Natural killer cell (primary cell): Measurements from ENCODE around the gene PUM1. TPM values are rescaled to one million over a fixed set of nuclear protein-coding genes. Genes with fewer than 3 reads are reported as not detected.
"Not testable (repeated sequence)": the region's sequence is repeated elsewhere in the genome, so short reads cannot be mapped to it uniquely, and the experiment has no call there.

Experiments
- ATAC-seq, 3 donors: fragments of 150-1000 bp in 2 of 3; fragments of 200-7000 bp in 1 of 3; cut with Tn5 transposase; 1 replicate in 1 of 3; 2 replicates in 2 of 3; pipeline ENCODE4 v1.10.0; 2021; ENCODE audit warnings: mild to moderate bottlenecking in 2 of 3, moderate library complexity in 2 of 3
- DNase-seq, 2 donors: peaks; one replicate each; pipeline versions ENCODE4 v3.0.0 to v3.0.0-alpha.2; 2013 to 2021; ENCODE audit warnings: mixed read lengths in 1 of 2
- H3K27ac ChIP-seq: one replicate; pipeline ENCODE4 v1.5.1; 2013; ENCODE audit warnings: mild to moderate bottlenecking, low read length
- H3K27me3 ChIP-seq: one replicate; pipeline ENCODE4 v1.6.1; 2013; ENCODE audit warnings: low read length; ENCODE audit not compliant: control insufficient read depth, insufficient read depth
- H3K36me3 ChIP-seq: one replicate; pipeline ENCODE4 v1.6.1; 2013; ENCODE audit warnings: low read length; ENCODE audit not compliant: control insufficient read depth, insufficient read depth
- H3K4me1 ChIP-seq: one replicate; pipeline ENCODE4 v1.6.1; 2013; ENCODE audit warnings: low read length; ENCODE audit not compliant: control insufficient read depth, insufficient read depth
- H3K4me3 ChIP-seq: one replicate; pipeline ENCODE4 v1.5.1; 2013; ENCODE audit warnings: low read length
- H3K9me3 ChIP-seq: one replicate; pipeline ENCODE4 v1.6.1; 2013; ENCODE audit warnings: low read length; ENCODE audit not compliant: control insufficient read depth, insufficient read depth
- H3K27ac Mint-ChIP-seq, 2 donors: one replicate each; pipeline ENCODE4 v1.8.0; 2022; ENCODE audit warnings: mild to moderate bottlenecking in 2 of 2, mixed read lengths in 2 of 2, moderate library complexity in 1 of 2
- H3K27me3 Mint-ChIP-seq, 2 donors: one replicate each; pipeline ENCODE4 v1.8.0; 2022; ENCODE audit warnings: low read depth in 2 of 2, mixed read lengths in 2 of 2
- H3K36me3 Mint-ChIP-seq: one replicate; pipeline ENCODE4 v1.8.0; 2022; ENCODE audit warnings: mixed read lengths
- H3K4me1 Mint-ChIP-seq, 2 donors: one replicate each; pipeline ENCODE4 v1.8.0; 2022; ENCODE audit warnings: mixed read lengths in 2 of 2
- H3K4me3 Mint-ChIP-seq: one replicate; pipeline ENCODE4 v1.8.0; 2022; ENCODE audit warnings: mild to moderate bottlenecking, moderate library complexity, mixed read lengths
- H3K9me3 Mint-ChIP-seq, 2 donors: one replicate each; pipeline ENCODE4 v1.8.0; 2022; ENCODE audit warnings: mixed read lengths in 2 of 2
- WGBS: methylation state at CpG from one replicate; pipeline ENCODE4 v1.1.7; 2013; ENCODE audit warnings: missing lambda C conversion rate; ENCODE audit not compliant: insufficient coverage; 5-methylcytosine and 5-hydroxymethylcytosine counted together
- intact Hi-C: fragments of 100-400 bp; cut with micrococcal nuclease; formaldehyde crosslinking; loops from one replicate; pipeline ENCODE4 v1.14.2; 2022
- total RNA-seq, 4 donors: library from RNA; stranded (reverse); fragments of 120-200 nt in 1 of 4; gene quantifications; one replicate each; pipeline versions ENCODE4 v1.2.3 to v1.2.4, GENCODE V29; 2013 to 2022
- TF ChIP-seq, protein P1 (sequence below): fragments of 200-600 bp; IDR thresholded peaks from one replicate; pipeline ENCODE4 v1.8.0; 2022; ENCODE audit warnings: antibody characterized with exemption

Gene PUM1
- total RNA-seq, 3 donors from 2014 or later (not counting 1 experiment from before 2014, with no cell fraction given), result 193 to 209 (median 202) TPM

DNA sequence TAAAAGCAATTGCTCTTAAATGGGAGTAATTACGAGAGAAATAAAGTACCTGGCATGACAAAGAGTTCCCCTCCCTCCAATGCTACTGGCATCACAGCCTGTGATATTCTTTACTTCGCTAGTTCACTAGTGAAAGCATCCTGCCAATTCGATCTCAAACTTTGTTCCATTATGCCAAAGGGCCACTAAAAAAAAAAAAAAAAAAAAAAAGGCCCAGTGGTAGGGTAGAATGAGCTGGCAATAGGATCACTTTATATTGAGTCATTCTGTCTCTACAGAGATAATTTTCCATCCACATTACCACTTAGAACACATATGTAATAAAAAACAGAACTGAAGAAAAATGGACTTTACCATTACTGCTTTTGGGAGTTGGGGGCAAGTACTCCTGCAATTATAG is 11.2 kb downstream of the PUM1 start:
- Mint-ChIP-seq H3K4me3 (peak overlapping the region; percentile 58), H3K36me3 (no peaks in the 10 kb centered on the region), H3K27me3 (no peaks in the 10 kb centered on the region), H3K4me1 (peaks cover 52 to 55% of the 10 kb centered on the region in 2 donors), H3K9me3 (no peaks in the 10 kb centered on the region), H3K27ac (peak overlapping the region; percentile 70 to 83)
- Histone ChIP-seq H3K36me3 (peaks cover 30% of the 10 kb centered on the region), H3K4me1 (peaks cover 34% of the 10 kb centered on the region), H3K27me3 (no peaks in the 10 kb centered on the region), H3K9me3 (no peaks in the 10 kb centered on the region), H3K4me3 (no peak overlapping the region), H3K27ac (no peak overlapping the region)
- ATAC-seq, result peak in 1 of 3 donors; percentile 34
- no peak for DNase-seq
- intact Hi-C loops, result no loop called here
- TF ChIP-seq, protein P1, sequence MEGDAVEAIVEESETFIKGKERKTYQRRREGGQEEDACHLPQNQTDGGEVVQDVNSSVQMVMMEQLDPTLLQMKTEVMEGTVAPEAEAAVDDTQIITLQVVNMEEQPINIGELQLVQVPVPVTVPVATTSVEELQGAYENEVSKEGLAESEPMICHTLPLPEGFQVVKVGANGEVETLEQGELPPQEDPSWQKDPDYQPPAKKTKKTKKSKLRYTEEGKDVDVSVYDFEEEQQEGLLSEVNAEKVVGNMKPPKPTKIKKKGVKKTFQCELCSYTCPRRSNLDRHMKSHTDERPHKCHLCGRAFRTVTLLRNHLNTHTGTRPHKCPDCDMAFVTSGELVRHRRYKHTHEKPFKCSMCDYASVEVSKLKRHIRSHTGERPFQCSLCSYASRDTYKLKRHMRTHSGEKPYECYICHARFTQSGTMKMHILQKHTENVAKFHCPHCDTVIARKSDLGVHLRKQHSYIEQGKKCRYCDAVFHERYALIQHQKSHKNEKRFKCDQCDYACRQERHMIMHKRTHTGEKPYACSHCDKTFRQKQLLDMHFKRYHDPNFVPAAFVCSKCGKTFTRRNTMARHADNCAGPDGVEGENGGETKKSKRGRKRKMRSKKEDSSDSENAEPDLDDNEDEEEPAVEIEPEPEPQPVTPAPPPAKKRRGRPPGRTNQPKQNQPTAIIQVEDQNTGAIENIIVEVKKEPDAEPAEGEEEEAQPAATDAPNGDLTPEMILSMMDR, result no peak
- WGBS, result 100% methylated on average over 1 of the region's 3 CpGs

DNA sequence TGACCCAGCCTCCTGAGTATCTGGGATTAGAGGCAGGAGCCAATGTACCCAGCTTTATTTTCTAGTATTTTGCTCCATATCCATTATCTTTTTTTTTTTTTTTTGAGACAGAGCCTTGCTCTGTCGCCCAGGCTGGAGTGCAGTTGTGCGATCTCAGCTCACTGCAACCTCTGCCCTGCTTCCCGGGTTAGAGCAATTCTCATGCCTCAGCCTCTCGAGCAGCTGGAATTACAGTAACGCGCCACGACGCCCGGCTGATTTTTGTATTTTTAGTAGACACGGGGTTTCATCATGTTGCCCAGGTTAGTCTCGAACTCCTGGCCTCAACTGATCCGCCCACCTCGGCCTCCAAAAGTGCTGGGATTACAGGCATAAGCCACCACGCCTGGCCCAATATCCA is 12.9 kb downstream of the PUM1 start:
- H3K27me3 Mint-ChIP-seq, DNase-seq, intact Hi-C loops, H3K27me3 ChIP-seq, ATAC-seq, H3K27ac ChIP-seq, H3K9me3 Mint-ChIP-seq, H3K9me3 ChIP-seq, H3K4me3 Mint-ChIP-seq, H3K4me3 ChIP-seq, H3K36me3 Mint-ChIP-seq: not testable (repeated sequence)
- Histone ChIP-seq H3K4me1 (peaks cover 28% of the 10 kb centered on the region), H3K36me3 (peaks cover 17% of the 10 kb centered on the region)
- Mint-ChIP-seq H3K27ac (peak overlapping the region; percentile 29 to 40), H3K4me1 (peaks cover 37 to 48% of the 10 kb centered on the region in 2 donors)
- 94% methylated on average over 14 of the region's 14 CpGs for WGBS

DNA sequence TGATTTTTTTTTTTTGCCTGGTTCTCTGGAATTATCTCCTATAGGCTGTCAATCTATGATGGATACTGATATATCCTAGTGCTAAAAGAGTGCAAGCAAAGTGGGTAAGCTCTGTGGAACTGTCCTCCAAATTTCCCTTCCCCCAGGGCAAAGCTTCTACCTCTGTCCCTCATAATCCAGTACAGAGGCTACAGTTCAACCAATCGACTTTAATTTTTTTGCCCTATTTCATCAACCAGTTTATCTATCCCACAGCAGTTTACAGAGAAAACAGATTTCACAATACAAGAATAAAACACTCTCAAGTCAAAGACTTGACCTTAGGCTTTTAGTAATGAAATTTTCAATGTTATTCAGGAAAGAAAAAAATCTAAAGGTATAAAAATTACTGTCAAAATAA is 13.9 kb downstream of the PUM1 start:
- peaks cover 15% of the 10 kb centered on the region for H3K36me3 ChIP-seq
- H3K27me3 Mint-ChIP-seq, result no peaks in the 10 kb centered on the region
- H3K4me1 ChIP-seq, result peaks cover 25% of the 10 kb centered on the region
- H3K36me3 Mint-ChIP-seq, result no peaks in the 10 kb centered on the region
- DNase-seq (no peak), ATAC-seq (no peak)
- TF ChIP-seq, protein P1, result no peak
- H3K27ac ChIP-seq, result no peak overlapping the region
- no peak overlapping the region for H3K4me3 ChIP-seq
- 71% methylated on average over 1 of the region's 1 CpG for WGBS
- no peak overlapping the region for H3K4me3 Mint-ChIP-seq
- H3K27me3 ChIP-seq, result no peaks in the 10 kb centered on the region
- H3K27ac Mint-ChIP-seq, result peak overlapping the region; percentile 40 to 48
- H3K4me1 Mint-ChIP-seq, result peaks cover 44 to 57% of the 10 kb centered on the region in 2 donors
- H3K9me3 ChIP-seq, result no peaks in the 10 kb centered on the region
- intact Hi-C loops, result no loop called here
- no peaks in the 10 kb centered on the region for H3K9me3 Mint-ChIP-seq

DNA sequence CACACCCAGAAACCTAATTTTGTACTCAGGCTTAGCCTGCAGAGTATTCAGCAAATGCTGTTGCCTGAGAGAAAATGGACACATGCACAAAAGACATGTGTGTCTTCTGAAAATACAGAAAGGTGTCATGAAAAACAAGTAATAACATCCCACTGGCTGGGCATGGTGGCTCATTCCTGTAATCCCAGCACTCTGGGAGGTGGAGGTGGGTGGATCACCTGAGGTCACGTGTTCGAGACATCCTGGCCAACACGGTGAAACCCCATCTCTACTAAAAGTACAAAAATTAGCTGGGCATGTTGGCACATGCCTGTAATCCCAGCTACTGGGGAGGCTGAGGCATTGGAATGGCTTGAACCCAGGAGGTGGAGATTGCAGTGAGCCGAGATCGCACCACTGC is 18.0 kb downstream of the PUM1 start:
- DNase-seq, H3K4me3 Mint-ChIP-seq, H3K27me3 Mint-ChIP-seq, H3K27me3 ChIP-seq, H3K9me3 ChIP-seq, H3K9me3 Mint-ChIP-seq, ATAC-seq, H3K4me3 ChIP-seq, intact Hi-C loops, H3K36me3 Mint-ChIP-seq, H3K27ac ChIP-seq: not testable (repeated sequence)
- peaks cover 38% of the 10 kb centered on the region in 2 donors for H3K4me1 Mint-ChIP-seq
- 84% methylated on average over 3 of the region's 5 CpGs for WGBS
- peaks cover 12% of the 10 kb centered on the region for H3K36me3 ChIP-seq
- peak overlapping the region; percentile 61 to 68 for H3K27ac Mint-ChIP-seq
- H3K4me1 ChIP-seq, result peaks cover 15% of the 10 kb centered on the region
